Measurements from ENCODE around the gene TRAF7. TPM values are rescaled to one million over a fixed set of nuclear protein-coding genes. Genes with fewer than 3 reads are reported as not detected.

Gene TRAF7
- total RNA-seq, 1 experiment from 2014 or later: 44.9 TPM

- peaks cover 22% of the 10 kb centered on the region for H3K4me1 ChIP-seq (ENCODE audit: insufficient read depth, low read length)
- peaks cover 15% of the 10 kb centered on the region for H3K79me2 ChIP-seq (ENCODE audit: low read length)
- H3K4me2 ChIP-seq (ENCODE audit: low read length): no peak overlapping the region
- ATAC-seq (no peak), DNase-seq (no peak)
- intact Hi-C loops (cut with micrococcal nuclease): no loop called here
- ChIA-PET CTCF (no interaction called here), POLR2A (ENCODE audit: unreplicated experiment) (no interaction called here)
- no peak overlapping the region for H3K9ac ChIP-seq (ENCODE audit: low read length)
- H3K9me3 ChIP-seq (ENCODE audit: low read length): no peaks in the 10 kb centered on the region
- no peak overlapping the region for H3K4me3 ChIP-seq (ENCODE audit: low read length)
- no peaks in the 10 kb centered on the region for H4K20me1 ChIP-seq (ENCODE audit: low read length)
- H3K27me3 ChIP-seq (ENCODE audit: low read length): no peaks in the 10 kb centered on the region
- H3K36me3 ChIP-seq (ENCODE audit: low read depth, low read length): no peaks in the 10 kb centered on the region
- no peak overlapping the region for H3K27ac ChIP-seq (ENCODE audit: low read length)
- BruUV-seq (replicated peaks): no TSS peak
- H3F3A ChIP-seq (ENCODE audit: low read length, unreplicated experiment): no peaks in the 10 kb centered on the region
- H2AFZ ChIP-seq (ENCODE audit: low read length): no peak overlapping the region
- TF ChIP-seq CTCF (conservative IDR thresholded peaks at IDR 0.05; ENCODE audit: low read depth, low read length): no peak
- no peak for TF ChIP-seq EZH2 (IDR thresholded peaks at IDR 0.05; ENCODE audit: low read length, unreplicated experiment)
- TF ChIP-seq EZH2phosphoT487 (IDR thresholded peaks at IDR 0.05; ENCODE audit: borderline replicate concordance, low read length): no peak
- no peaks in the 10 kb centered on the region for H3K9me2 ChIP-seq (replicated peaks; ENCODE audit: low read length)
Observed at GRCh38 chr16:2166263-2167067, 10.9 kb downstream of the TRAF7 start.

- Histone ChIP-seq H3F3A (ENCODE audit: low read length, unreplicated experiment) (no peaks in the 10 kb centered on the region), H4K20me1 (ENCODE audit: low read length) (no peaks in the 10 kb centered on the region), H3K4me2 (ENCODE audit: low read length) (no peak overlapping the region), H3K4me3 (ENCODE audit: low read length) (no peak overlapping the region), H3K9me2 (replicated peaks; ENCODE audit: low read length) (no peaks in the 10 kb centered on the region), H3K9ac (ENCODE audit: low read length) (no peak overlapping the region), H3K27ac (ENCODE audit: low read length) (no peak overlapping the region), H2AFZ (ENCODE audit: low read length) (no peak overlapping the region), H3K79me2 (ENCODE audit: low read length) (peaks cover 8% of the 10 kb centered on the region), H3K4me1 (ENCODE audit: insufficient read depth, low read length) (peaks cover 17% of the 10 kb centered on the region), H3K27me3 (ENCODE audit: low read length) (no peaks in the 10 kb centered on the region), H3K36me3 (ENCODE audit: low read depth, low read length) (no peaks in the 10 kb centered on the region), H3K9me3 (ENCODE audit: low read length) (no peaks in the 10 kb centered on the region)
- POLR2A ChIA-PET (ENCODE audit: unreplicated experiment): no interaction called here
- no TSS peak for BruUV-seq (replicated peaks)
- CTCF ChIA-PET: no interaction called here
- intact Hi-C loops (cut with micrococcal nuclease): no loop called here
- TF ChIP-seq CTCF (conservative IDR thresholded peaks at IDR 0.05; ENCODE audit: low read depth, low read length) (no peak), EZH2 (IDR thresholded peaks at IDR 0.05; ENCODE audit: low read length, unreplicated experiment) (no peak), EZH2phosphoT487 (IDR thresholded peaks at IDR 0.05; ENCODE audit: borderline replicate concordance, low read length) (no peak)
- no peak for DNase-seq
- ATAC-seq: no peak
Observed at GRCh38 chr16:2167068-2167638, 11.6 kb downstream of the TRAF7 start.

- no peaks in the 10 kb centered on the region for H4K20me1 ChIP-seq (ENCODE audit: low read length)
- H3K9ac ChIP-seq (ENCODE audit: low read length): no peak overlapping the region
- DNase-seq (no peak), ATAC-seq (no peak)
- H3K9me2 ChIP-seq (replicated peaks; ENCODE audit: low read length): no peaks in the 10 kb centered on the region
- H3K27me3 ChIP-seq (ENCODE audit: low read length): no peaks in the 10 kb centered on the region
- H3K4me1 ChIP-seq (ENCODE audit: insufficient read depth, low read length): no peaks in the 10 kb centered on the region
- H3K9me3 ChIP-seq (ENCODE audit: low read length): no peaks in the 10 kb centered on the region
- TF ChIP-seq EZH2phosphoT487 (IDR thresholded peaks at IDR 0.05; ENCODE audit: borderline replicate concordance, low read length): no peak
- TF ChIP-seq CTCF (conservative IDR thresholded peaks at IDR 0.05; ENCODE audit: low read depth, low read length): no peak
- TF ChIP-seq EZH2 (IDR thresholded peaks at IDR 0.05; ENCODE audit: low read length, unreplicated experiment): no peak
- intact Hi-C loops (cut with micrococcal nuclease): no loop called here
- no peak overlapping the region for H3K4me3 ChIP-seq (ENCODE audit: low read length)
- CTCF ChIA-PET: no interaction called here
- POLR2A ChIA-PET (ENCODE audit: unreplicated experiment): no interaction called here
- no peak overlapping the region for H3K4me2 ChIP-seq (ENCODE audit: low read length)
- H2AFZ ChIP-seq (ENCODE audit: low read length): no peak overlapping the region
- no peaks in the 10 kb centered on the region for H3K36me3 ChIP-seq (ENCODE audit: low read depth, low read length)
- no TSS peak for BruUV-seq (replicated peaks)
- no peaks in the 10 kb centered on the region for H3F3A ChIP-seq (ENCODE audit: low read length, unreplicated experiment)
- no peak overlapping the region for H3K27ac ChIP-seq (ENCODE audit: low read length)
- H3K79me2 ChIP-seq (ENCODE audit: low read length): no peaks in the 10 kb centered on the region
Observed at GRCh38 chr16:2170080-2170479, 14.5 kb downstream of the TRAF7 start.

All from PC-3 (cell line).